GM12873 (cell line): ENCODE measurements around the gene SLC26A4.

Experiments used
- TF ChIP-seq, protein P1 (sequence below): IDR thresholded peaks from 2 replicates; pipeline ENCODE4 v1.5.1; 2012; ENCODE audit warnings: low read depth, mild to moderate bottlenecking, moderate library complexity, low read length, control low read depth; ENCODE audit not compliant: insufficient read depth; ENCODE audit errors: missing control alignments

The SLC26A4 gene

DNA sequence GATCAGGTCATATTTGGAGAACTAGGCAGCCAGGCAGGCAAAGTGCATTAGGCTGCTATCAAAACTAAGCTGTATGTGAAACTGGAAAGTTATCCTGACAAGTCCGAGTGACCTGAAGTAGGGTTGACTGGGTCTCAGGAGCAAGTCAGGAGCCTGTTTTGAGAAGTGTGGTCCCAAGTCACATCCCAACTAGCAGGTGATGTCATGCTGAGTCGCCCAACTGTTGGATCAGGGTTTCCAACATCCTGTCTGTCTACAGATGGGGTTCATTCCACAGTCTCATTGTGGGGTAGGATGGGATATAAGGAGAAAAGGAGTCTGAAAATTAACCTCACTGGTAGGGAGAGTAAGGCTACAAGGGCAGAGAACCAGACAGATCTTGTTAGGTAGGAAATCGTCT, 27.0 kb downstream of the SLC26A4 start:
- TF ChIP-seq, protein P1, sequence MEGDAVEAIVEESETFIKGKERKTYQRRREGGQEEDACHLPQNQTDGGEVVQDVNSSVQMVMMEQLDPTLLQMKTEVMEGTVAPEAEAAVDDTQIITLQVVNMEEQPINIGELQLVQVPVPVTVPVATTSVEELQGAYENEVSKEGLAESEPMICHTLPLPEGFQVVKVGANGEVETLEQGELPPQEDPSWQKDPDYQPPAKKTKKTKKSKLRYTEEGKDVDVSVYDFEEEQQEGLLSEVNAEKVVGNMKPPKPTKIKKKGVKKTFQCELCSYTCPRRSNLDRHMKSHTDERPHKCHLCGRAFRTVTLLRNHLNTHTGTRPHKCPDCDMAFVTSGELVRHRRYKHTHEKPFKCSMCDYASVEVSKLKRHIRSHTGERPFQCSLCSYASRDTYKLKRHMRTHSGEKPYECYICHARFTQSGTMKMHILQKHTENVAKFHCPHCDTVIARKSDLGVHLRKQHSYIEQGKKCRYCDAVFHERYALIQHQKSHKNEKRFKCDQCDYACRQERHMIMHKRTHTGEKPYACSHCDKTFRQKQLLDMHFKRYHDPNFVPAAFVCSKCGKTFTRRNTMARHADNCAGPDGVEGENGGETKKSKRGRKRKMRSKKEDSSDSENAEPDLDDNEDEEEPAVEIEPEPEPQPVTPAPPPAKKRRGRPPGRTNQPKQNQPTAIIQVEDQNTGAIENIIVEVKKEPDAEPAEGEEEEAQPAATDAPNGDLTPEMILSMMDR = no peak

DNA sequence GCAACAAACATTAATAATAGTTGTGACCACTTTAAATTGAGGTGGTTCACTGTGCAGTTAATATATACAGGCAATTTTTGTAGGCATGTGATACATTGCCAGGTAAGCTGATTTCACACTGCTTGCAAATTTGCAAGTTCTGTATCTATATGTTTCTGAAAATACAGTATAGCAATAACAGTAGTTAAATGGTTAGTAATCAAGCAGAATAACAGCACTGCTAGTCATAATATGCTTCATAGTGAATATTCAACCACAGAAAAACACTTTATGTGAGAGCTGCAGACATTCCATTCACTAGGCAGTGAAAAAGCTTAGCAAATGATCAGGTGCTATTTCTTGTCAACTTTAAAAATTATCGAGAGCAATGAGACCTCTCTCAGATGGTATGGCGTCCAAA, 28.9 kb downstream of the SLC26A4 start:
- TF ChIP-seq, protein P1 = no peak

DNA sequence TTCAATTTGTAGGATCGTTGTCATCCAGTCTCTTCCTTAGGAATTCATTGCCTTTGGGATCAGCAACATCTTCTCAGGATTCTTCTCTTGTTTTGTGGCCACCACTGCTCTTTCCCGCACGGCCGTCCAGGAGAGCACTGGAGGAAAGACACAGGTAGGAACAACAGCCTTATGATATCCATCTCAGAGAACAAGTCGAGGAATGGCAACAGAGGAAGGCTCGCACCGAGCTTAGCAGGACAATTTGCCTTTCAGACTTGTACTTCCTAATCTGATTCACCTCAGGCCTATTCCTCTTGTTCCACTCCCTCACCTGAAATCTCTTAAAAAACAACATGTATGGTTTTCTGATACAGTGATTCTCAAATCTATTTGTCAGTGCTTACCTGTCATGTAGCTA, 29.5 kb downstream of the SLC26A4 start:
- TF ChIP-seq, protein P1 = no peak

DNA sequence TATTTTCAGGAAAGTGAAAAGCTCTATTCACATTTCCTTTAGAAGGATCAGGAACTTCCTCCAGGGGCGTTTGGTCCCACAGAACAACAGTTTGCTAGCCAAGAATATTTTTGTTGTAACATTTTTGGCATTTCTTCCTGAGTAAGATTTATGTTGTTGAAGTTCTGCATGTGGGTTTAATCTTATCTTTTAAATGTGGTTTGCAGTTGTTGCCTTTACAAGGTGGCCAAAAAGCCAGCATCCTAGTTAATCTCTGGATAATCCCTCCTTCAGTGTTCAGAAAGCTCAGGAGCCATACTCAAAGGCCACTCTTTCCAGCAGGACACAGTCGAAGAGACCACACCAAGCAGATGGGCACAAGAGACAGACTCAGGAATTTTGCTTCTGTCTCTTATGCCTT, 30.0 kb downstream of the SLC26A4 start:
- TF ChIP-seq, protein P1 = no peak

DNA sequence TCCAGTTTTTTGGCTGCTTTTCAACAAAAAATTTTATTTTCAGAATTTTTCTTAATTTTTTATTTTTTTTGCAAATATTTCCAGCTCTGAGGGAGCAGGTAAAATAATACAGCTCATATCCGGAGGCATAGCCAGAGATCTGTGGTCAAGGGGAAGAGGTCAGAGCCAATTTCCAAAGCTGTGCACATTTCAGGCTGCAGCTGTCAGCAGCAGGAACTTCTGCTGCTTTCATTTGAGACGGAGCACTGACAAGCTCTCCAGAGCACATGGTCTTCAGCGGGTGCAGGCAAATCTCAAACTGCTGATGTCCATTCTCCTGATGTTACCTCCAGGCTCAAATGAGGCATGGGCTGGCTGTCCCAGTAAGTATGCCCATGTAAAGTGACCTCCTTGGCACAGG, 31.1 kb downstream of the SLC26A4 start:
- TF ChIP-seq, protein P1 = no peak

DNA sequence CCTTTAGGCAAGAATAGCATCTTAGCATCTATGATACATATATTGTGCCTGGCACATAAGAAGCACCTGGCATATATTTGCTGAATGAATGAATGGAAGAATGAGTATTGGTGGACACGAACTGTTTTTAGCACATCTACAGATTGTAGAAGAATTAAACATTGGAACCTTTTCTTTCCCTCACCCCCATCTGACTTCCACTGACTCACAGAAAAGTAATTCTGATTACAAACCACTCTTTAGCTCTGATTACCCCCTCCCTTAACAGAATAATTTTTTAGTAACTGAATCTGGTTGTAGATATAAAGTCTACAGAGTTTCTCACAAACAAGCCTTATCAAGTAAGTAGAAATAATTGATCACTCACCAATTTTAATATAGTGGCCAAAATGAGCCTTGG, 31.9 kb downstream of the SLC26A4 start:
- TF ChIP-seq, protein P1 = no peak

DNA sequence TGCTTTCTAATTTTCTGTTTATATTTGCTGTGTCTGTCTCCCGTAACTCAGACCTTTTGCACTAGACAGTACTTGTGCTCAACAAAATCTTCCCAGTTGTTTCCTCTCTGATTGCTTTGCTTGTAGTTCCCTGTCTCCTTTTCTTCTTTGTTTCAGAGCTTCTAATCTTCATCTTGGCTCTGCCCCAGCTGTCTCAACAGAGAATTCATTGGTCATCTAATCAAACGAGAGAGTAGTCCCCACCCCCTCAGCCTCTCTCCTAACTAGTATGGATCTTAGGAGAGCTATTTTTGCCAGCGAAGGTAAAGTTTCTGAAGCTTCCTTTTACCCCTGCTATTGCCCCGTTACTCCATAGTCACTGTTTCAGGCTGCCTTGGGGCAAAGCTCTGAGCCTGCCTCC, 32.8 kb downstream of the SLC26A4 start:
- TF ChIP-seq, protein P1 = no peak
